Neuronal stem cell (in vitro differentiated cells): Measurements from ENCODE around the gene ARAP3.
A peak's percentile ranks its signal among the peaks of the same experiment; 100 is the strongest.

ENCODE experiments used
- DNase-seq: peaks from one replicate; pipeline ENCODE4 v3.0.0-alpha.2; 2013; ENCODE audit warnings: low spot score
- H2AFZ ChIP-seq: one replicate; pipeline ENCODE4 v1.6.1; 2013; ENCODE audit warnings: mild to moderate bottlenecking, low read length, inconsistent platforms
- H2AK5ac ChIP-seq: 2 replicates; pipeline ENCODE4 v1.6.1; 2013; ENCODE audit warnings: low read depth, mild to moderate bottlenecking, inconsistent platforms, low read length, moderate library complexity, mixed read lengths
- H2BK120ac ChIP-seq: 2 replicates; pipeline ENCODE4 v1.6.1; 2013; ENCODE audit warnings: low read depth, mild to moderate bottlenecking, inconsistent platforms, low read length, moderate library complexity, mixed read lengths
- H2BK12ac ChIP-seq: one replicate; pipeline ENCODE4 v1.6.1; 2013; ENCODE audit warnings: low read length, inconsistent platforms
- H2BK15ac ChIP-seq: 2 replicates; pipeline ENCODE4 v1.6.1; 2013; ENCODE audit warnings: mild to moderate bottlenecking, low read length, inconsistent platforms, mixed read lengths
- H2BK5ac ChIP-seq: one replicate; pipeline ENCODE4 v1.6.1; 2013; ENCODE audit warnings: inconsistent platforms, mild to moderate bottlenecking, low read length, moderate library complexity
- H3K14ac ChIP-seq: one replicate; pipeline ENCODE4 v1.6.1; 2013; ENCODE audit warnings: low read length, inconsistent platforms
- H3K18ac ChIP-seq: 2 replicates; pipeline ENCODE4 v1.6.1; 2013; ENCODE audit warnings: low read length, inconsistent platforms
- H3K23ac ChIP-seq: 2 replicates; pipeline ENCODE4 v1.6.1; 2013; ENCODE audit warnings: low read depth, mild to moderate bottlenecking, mixed read lengths, low read length, inconsistent platforms; ENCODE audit not compliant: poor library complexity
- H3K27ac ChIP-seq: replicated peaks from 3 replicates; pipeline ENCODE4 v1.5.1; 2013; ENCODE audit warnings: low read length, inconsistent platforms
- H3K27me3 ChIP-seq, 3 experiments: 2 replicates each; pipeline ENCODE4 v1.6.1; 2013; ENCODE audit warnings: low read length in 3 of 3, mild to moderate bottlenecking in 2 of 3, inconsistent platforms in 1 of 3, low read depth in 1 of 3, mixed read lengths in 1 of 3, moderate library complexity in 1 of 3; ENCODE audit not compliant: control insufficient read depth in 3 of 3, insufficient read depth in 3 of 3
- H3K36me3 ChIP-seq, 2 donors: replicated peaks in 1 of 2; 2 replicates each; pipeline ENCODE4 v1.6.1; 2013; ENCODE audit warnings: low read length in 2 of 2; ENCODE audit not compliant: control insufficient read depth in 2 of 2, insufficient read depth in 2 of 2
- H3K4ac ChIP-seq: 2 replicates; pipeline ENCODE4 v1.6.1; 2013; ENCODE audit warnings: inconsistent platforms, mild to moderate bottlenecking, low read length, moderate library complexity
- H3K4me1 ChIP-seq, 2 donors: 1 replicate in 1 of 2; 2 replicates in 1 of 2; pipeline ENCODE4 v1.6.1; 2013; ENCODE audit warnings: low read length in 2 of 2, low read depth in 1 of 2; ENCODE audit not compliant: control insufficient read depth in 2 of 2, insufficient read depth in 1 of 2
- H3K4me2 ChIP-seq: one replicate; pipeline ENCODE4 v1.6.1; 2013; ENCODE audit warnings: mild to moderate bottlenecking, low read length, inconsistent platforms; ENCODE audit not compliant: insufficient read depth, poor library complexity, severe bottlenecking
- H3K4me3 ChIP-seq, 2 donors: 2 replicates each; pipeline ENCODE4 v1.5.1; 2013; ENCODE audit warnings: low read length in 2 of 2, mild to moderate bottlenecking in 2 of 2, inconsistent platforms in 1 of 2, moderate library complexity in 1 of 2
- H3K79me1 ChIP-seq: one replicate; pipeline ENCODE4 v1.6.1; 2013; ENCODE audit warnings: low read depth, mild to moderate bottlenecking, inconsistent platforms, low read length, moderate library complexity
- H3K9ac ChIP-seq: one replicate; pipeline ENCODE4 v1.6.1; 2013; ENCODE audit warnings: mild to moderate bottlenecking, low read depth, low read length, inconsistent platforms; ENCODE audit not compliant: poor library complexity
- H3K9me3 ChIP-seq, 2 donors: replicated peaks in 1 of 2; 2 replicates each; pipeline versions ENCODE3 to v1.6.1; 2013; ENCODE audit warnings: low read length in 2 of 2, mild to moderate bottlenecking in 2 of 2, inconsistent platforms in 1 of 2, low read depth in 1 of 2, mixed read lengths in 1 of 2, moderate library complexity in 1 of 2; ENCODE audit not compliant: control insufficient read depth in 2 of 2, insufficient read depth in 1 of 2
- H4K8ac ChIP-seq: one replicate; pipeline ENCODE4 v1.6.1; 2013; ENCODE audit warnings: low read depth, mild to moderate bottlenecking, inconsistent platforms, low read length, moderate library complexity
- H4K91ac ChIP-seq: one replicate; pipeline ENCODE4 v1.6.1; 2013; ENCODE audit warnings: low read length, low read depth, mild to moderate bottlenecking, inconsistent platforms; ENCODE audit not compliant: poor library complexity
- WGBS, 2 donors: extraction: QIAGEN DNeasy Blood & Tissue Kit; methylation state at CpG; one replicate each; pipeline ENCODE4 v1.1.7; 2013; ENCODE audit warnings: missing lambda C conversion rate in 2 of 2, mixed read lengths in 1 of 2; ENCODE audit not compliant: insufficient read length in 2 of 2, insufficient replicate concordance in 1 of 2; ENCODE audit errors: extremely low coverage in 2 of 2; 5-methylcytosine and 5-hydroxymethylcytosine counted together

ARAP3 gene

GRCh38 chr5:141715346-141715905 is 33.4 kb upstream of the ARAP3 start:
- Histone ChIP-seq H3K36me3 (no peaks in the 10 kb centered on the region), H2BK5ac (no peak overlapping the region), H2BK12ac (no peak overlapping the region), H2BK120ac (no peak overlapping the region), H3K9me3 (no peaks in the 10 kb centered on the region), H3K23ac (no peak overlapping the region), H3K4ac (no peak overlapping the region), H4K8ac (no peak overlapping the region), H2AFZ (no peak overlapping the region), H2BK15ac (no peak overlapping the region), H3K4me2 (no peak overlapping the region), H3K14ac (no peak overlapping the region), H4K91ac (no peak overlapping the region), H3K27me3 (peaks cover 0 to 5% (median 0%) of the 10 kb centered on the region in 3 experiments), H2AK5ac (peak overlapping the region; percentile 12), H3K4me3 (no peak overlapping the region), H3K79me1 (no peaks in the 10 kb centered on the region), H3K4me1 (peaks cover 5 to 13% of the 10 kb centered on the region in 2 donors), H3K9ac (no peak overlapping the region), H3K18ac (no peak overlapping the region), H3K27ac (no peak overlapping the region)
- no CpG with 5 or more reads among the region's 14 CpGs for WGBS, 2 donors
- no peak for DNase-seq

DNA sequence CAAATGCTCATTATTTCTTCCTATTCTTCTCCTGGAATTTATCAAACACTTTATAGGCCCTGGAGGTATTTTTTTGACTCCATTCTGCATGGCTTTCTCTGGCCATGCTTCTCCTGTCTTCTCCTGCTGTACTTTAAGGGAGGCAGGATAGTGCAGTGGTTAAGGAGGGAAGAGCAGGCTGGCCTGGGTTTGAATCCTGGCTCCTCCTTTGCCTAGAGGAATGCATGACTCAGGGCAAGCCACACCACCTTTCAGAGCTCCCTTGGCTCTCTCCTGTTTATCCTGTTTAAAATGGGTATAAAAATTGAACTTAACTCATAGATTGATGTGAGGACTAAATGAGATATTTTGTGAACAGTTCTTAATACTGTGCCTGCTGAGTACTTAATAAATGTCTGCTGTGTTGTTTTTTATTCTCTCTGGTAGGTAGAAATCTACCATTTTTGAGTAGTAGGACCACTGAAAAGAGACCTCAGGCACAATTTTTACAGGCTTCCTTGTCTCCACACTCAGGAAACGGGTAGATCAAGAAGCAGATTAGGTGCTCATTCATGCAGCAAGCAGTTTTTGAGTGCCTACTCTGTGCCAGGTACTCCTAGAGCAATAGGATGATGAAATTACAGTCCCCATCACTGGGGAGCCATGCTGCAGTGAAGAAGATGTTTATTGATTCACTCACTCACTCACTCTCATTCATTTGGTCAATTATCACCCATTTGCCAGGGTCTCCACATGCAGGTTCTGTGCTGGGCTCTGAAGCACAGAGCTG is 32.7 kb upstream of the ARAP3 start:
- no peak overlapping the region for H3K4me3 ChIP-seq

GRCh38 chr5:141713616-141714309 is 31.7 kb upstream of the ARAP3 start:
- Histone ChIP-seq H2BK5ac (no peak overlapping the region), H3K4ac (no peak overlapping the region), H3K27ac (no peak overlapping the region), H3K4me3 (no peak overlapping the region), H3K4me1 (peaks cover 7 to 10% of the 10 kb centered on the region in 2 donors), H3K18ac (no peak overlapping the region), H3K4me2 (no peak overlapping the region), H3K9ac (no peak overlapping the region), H3K27me3 (peaks cover 0 to 14% (median 0%) of the 10 kb centered on the region in 3 experiments), H3K79me1 (no peaks in the 10 kb centered on the region), H2BK15ac (no peak overlapping the region), H3K23ac (no peak overlapping the region), H4K91ac (no peak overlapping the region), H2AFZ (no peak overlapping the region), H2AK5ac (no peak overlapping the region), H3K9me3 (no peaks in the 10 kb centered on the region), H3K14ac (no peak overlapping the region), H3K36me3 (no peaks in the 10 kb centered on the region), H2BK120ac (no peak overlapping the region), H4K8ac (no peak overlapping the region), H2BK12ac (no peak overlapping the region)
- WGBS, 2 donors: no CpG with 5 or more reads among the region's 7 CpGs
- no peak for DNase-seq

More for the DNA sequence above, 32.7 kb upstream of the ARAP3 start:
- Histone ChIP-seq H3K79me1 (no peaks in the 10 kb centered on the region), H3K36me3 (no peaks in the 10 kb centered on the region), H4K91ac (no peak overlapping the region), H2BK15ac (no peak overlapping the region), H3K9me3 (no peaks in the 10 kb centered on the region), H3K23ac (no peak overlapping the region), H3K27ac (no peak overlapping the region), H2BK120ac (no peak overlapping the region), H3K14ac (no peak overlapping the region), H4K8ac (no peak overlapping the region), H2AK5ac (no peak overlapping the region), H2BK12ac (no peak overlapping the region), H3K4me2 (no peak overlapping the region), H3K9ac (no peak overlapping the region), H2AFZ (no peak overlapping the region), H3K4ac (no peak overlapping the region), H3K18ac (no peak overlapping the region), H2BK5ac (no peak overlapping the region), H3K27me3 (peaks cover 0 to 5% (median 0%) of the 10 kb centered on the region in 3 experiments), H3K4me1 (peaks cover 7 to 13% of the 10 kb centered on the region in 2 donors)
- WGBS, 2 donors: no CpG with 5 or more reads among the region's 1 CpG
- no peak for DNase-seq

GRCh38 chr5:141711687-141712086 is 29.7 kb upstream of the ARAP3 start:
- Histone ChIP-seq H3K27me3 (peaks cover 0 to 16% (median 0%) of the 10 kb centered on the region in 3 experiments), H3K9ac (peak overlapping the region; percentile 56), H3K14ac (peak overlapping the region; percentile 86), H3K4me1 (peaks cover 7% of the 10 kb centered on the region in 2 donors), H2BK120ac (no peak overlapping the region), H3K18ac (no peak overlapping the region), H3K23ac (no peak overlapping the region), H3K36me3 (no peaks in the 10 kb centered on the region), H3K4me2 (no peak overlapping the region), H2AK5ac (peak overlapping the region; percentile 21), H4K8ac (no peak overlapping the region), H2BK12ac (no peak overlapping the region), H3K4me3 (peak overlapping the region in 1 of 2 donors; percentile 19), H3K4ac (no peak overlapping the region), H3K79me1 (no peaks in the 10 kb centered on the region), H4K91ac (peak overlapping the region; percentile 56), H3K27ac (no peak overlapping the region), H2AFZ (no peak overlapping the region), H2BK15ac (no peak overlapping the region), H2BK5ac (peak overlapping the region; percentile 30), H3K9me3 (no peaks in the 10 kb centered on the region)
- WGBS, 2 donors: no CpG with 5 or more reads among the region's 6 CpGs
- no peak for DNase-seq
